ENCODE data around the gene ZC3H15.

Gene ZC3H15

DNA sequence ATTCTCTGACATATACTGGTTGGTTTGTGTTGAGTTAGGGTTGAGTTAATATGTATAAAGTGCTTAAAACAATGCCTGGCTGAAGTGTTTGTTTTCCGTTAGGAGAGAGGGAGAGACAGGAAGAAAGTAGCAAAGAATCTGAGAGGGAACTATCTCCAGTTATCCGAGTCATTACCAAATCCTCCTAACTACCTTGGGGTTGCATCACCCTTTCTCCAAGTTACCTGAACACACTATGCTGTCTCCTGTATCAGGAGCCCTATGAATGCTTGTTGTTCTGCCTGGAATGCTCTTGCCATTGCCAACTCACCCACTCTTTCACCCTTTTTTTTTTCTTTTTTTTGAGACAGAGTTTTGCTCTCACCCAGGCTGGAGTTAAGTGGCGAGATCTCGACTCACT is 55.9 kb downstream of the ZC3H15 start:
- DNase-seq (ENCODE audit: low read depth in 2 of 2) = no peak

DNA sequence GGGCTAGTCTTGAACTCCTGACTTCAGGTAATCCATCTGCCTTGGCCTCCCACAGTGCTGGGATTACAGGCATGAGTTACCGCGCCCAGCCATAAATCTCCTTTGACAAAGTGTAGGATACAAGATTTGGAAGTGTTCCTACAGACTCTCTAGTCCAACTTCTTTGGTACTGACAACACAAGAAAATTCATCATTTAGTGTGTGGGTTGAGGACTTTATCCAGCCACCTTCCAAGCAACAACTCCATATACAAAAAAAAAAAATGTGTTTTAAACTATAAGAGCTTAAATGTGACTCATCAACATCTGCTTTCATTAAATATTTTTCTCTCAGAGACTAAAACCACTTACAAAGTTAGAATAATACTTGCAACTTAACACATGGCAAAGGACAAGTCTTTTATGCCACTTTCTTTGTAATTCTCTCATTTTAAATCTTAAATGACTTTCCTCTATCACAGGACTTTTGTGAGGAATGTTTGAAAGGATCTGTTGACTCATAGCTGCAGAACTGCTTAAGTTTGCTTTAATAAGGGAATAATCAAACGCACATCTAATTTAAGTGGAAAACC is 57.6 kb downstream of the ZC3H15 start:
- no peak for DNase-seq (ENCODE audit: low read depth in 2 of 2)

DNA sequence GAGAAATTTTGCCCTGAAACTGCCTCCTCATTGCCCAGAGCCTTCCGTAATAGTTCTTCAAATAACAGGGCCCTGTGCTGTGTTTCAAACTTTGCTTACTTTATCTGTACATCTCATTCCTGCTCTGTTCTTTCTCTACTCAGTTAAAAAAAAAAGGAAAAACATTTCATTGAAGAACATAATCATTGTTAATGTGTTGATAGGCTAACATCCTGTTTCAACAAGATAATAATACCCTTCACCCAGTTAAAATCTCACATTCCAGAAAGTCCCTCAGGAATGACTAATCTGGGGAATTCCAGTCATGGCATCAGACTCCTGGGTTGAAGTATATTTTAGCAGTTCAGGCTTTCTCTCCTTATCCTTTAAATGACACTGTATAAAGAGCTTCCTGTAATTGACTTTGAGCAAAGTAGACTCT is 58.2 kb downstream of the ZC3H15 start:
- DNase-seq (ENCODE audit: low read depth in 2 of 2) = no peak

DNA sequence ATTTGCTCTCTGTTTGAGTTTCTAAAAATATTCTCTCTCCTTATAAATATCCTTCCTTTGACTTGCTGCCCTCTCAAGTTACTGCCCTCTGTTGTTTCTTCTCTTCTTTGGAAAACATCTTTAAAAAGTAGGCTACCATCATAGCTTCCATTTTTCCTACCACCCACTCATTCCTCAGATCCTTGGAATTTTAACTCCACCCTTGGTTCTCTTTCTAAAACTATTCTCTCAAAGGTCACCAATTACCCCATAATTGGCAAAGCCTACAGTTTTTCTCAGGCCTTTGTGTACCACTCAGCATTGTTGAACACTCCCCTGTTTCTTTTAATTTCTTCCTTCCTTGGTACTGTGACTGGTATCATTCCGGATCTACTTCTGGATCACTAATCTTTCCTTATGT is 60.8 kb downstream of the ZC3H15 start:
- no peak for DNase-seq (ENCODE audit: low read depth in 2 of 2)

DNA sequence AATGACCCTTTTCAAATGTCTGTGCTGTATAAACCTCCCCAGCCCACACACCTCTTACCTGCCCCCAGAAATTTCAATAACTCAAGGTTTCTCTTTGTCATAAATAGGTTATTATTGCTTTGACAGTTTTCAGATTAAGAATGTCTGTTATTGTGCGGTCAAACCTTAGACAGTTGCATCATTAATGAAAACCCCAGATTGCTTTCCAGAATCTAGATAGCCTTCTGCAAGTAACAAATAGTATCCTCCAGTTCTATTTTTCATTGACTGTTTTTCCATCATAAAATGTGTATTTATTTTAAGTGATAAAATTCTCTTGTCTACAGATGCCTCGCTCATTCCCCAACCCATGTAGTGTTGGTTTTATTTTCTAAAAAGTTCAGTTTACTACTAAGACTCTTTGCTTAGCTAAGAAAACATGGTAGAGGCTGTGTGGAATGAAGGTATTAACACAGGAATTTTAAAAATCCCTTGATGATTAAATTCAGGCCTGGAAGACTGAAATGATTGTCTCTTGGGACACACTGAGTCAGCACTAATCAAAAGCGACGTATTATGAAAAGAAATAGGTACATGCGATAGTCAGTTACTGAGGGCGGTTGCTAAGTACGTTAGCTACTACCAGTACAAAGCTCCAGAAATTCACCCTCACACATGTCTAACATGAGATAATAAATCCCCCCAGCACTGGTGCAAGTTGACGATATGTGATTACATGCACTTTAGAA is 65.4 kb downstream of the ZC3H15 start:
- DNase-seq (ENCODE audit: low read depth in 2 of 2) = no peak

DNA sequence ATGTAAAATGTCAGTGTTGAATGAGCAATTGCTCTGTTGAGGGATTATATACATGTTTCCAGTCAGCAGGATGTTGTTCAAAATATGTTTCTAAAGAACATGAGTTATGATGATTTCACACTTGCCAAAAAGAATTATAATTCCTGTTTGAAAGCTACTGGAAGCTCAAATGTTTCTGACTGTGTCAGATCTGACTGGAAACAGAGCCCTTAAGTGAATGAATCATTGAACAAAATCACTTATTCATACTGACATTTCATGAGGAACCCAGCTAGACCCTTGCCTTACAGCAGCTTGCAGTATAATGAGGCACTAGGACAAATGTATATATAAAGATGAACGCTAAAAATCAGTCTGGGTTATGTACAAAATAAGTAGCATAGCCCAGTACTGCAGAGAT is 68.4 kb downstream of the ZC3H15 start:
- no peak for DNase-seq (ENCODE audit: low read depth in 2 of 2)

DNA sequence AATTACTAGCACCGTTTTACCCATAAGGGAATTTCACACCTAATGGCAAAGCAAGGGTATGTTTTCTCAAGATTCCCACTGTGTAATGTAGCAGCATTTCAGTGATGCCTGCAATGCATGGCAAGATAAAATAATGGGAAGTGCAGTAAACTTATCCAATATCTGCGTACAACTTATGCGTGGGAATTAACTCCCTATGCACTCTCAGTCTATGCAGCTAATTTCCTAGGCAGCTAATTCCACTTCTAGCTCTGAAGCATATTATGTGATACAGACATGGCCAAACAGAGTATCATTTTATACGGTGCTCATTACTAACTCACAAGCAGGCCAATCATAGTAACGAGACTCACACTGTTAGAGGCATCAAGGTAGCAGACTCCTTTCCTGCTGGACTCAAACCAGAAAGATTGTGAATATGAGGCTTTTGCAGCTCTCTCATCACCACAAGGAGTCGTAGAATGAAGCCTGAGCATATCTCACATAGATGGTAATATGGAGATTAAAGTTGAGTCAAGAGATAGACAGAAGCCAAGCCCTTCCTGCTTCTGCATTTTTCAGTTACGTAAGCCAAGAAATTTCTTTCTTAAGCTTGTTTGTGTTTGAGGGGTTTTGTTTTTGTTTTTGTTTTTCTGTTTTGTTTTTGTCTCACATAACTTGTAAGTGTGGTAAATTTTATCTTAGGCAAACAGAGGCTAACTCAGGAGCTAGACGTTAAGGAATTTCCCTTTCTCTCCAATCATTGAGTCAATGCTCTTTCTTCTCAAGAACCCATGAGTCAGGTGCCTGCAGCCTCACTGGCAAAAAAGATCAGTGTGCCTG is 69.0 kb downstream of the ZC3H15 start:
- no peak for DNase-seq (ENCODE audit: low read depth in 2 of 2)

DNA sequence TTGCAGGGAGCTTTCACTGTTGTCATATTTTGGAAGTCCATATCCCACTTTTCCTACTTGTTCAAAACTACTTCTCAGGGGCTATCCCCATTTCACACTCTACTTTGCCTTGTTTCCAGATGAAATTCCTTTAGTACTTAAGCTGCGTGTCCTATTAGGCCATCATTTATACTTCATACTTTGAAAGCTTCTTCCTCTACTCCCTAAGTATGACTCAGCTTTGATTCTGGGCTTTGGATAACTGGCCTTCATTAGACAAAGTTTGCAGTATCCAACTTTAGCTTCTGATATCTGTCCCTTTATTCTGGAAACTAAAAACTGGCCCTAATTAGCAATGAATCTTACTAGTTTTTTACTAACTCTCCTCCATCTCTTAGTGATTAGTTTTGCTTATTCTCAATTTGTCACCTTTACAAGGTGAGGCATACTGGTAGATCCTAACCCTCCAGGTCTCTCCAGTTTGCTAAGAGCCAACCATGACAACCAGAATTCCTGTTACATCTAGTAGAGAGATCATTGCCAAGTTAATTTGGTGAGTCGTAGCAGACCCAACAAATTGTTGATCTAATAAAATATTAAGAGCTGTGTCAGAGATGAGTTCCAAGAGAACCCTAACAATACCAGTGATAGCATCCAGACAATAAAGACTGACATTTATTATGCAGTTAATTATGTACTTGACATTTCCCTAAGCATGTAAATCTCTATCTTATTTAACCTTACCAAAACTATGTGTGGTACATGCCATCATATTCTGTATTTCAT is 72.6 kb downstream of the ZC3H15 start:
- no peak for DNase-seq (ENCODE audit: low read depth in 2 of 2)

All from stimulated activated CD4-positive, alpha-beta T cell treated with anti-CD3 and anti-CD28 coated beads, Interleukin-1b, Interleukin-23, amount 100 ng/mL, for 1 hour (primary cell).